HUES6 (cell line): Measurements from ENCODE around the gene SIGMAR1.

Experiments
- H3K27ac ChIP-seq: 2 replicates; pipeline ENCODE4 v1.7.0; 2013; ENCODE audit warnings: low read depth, mild to moderate bottlenecking, low read length, inconsistent platforms
- H3K27me3 ChIP-seq: 2 replicates; pipeline ENCODE4 v1.6.1; 2013; ENCODE audit warnings: low read length; ENCODE audit not compliant: control insufficient read depth, insufficient read depth
- H3K36me3 ChIP-seq: 2 replicates; pipeline ENCODE4 v1.6.1; 2013; ENCODE audit warnings: low read length; ENCODE audit not compliant: control insufficient read depth, insufficient read depth
- H3K4me1 ChIP-seq: 2 replicates; pipeline ENCODE4 v1.6.1; 2013; ENCODE audit warnings: low read length; ENCODE audit not compliant: control insufficient read depth, insufficient read depth
- H3K4me3 ChIP-seq: 2 replicates; pipeline ENCODE4 v1.5.1; 2013; ENCODE audit warnings: low read depth, low read length
- H3K9ac ChIP-seq: one replicate; pipeline ENCODE4 v1.6.1; 2013; ENCODE audit warnings: mild to moderate bottlenecking, low read length
- H3K9me3 ChIP-seq: 2 replicates; pipeline ENCODE4 v1.6.1; 2013; ENCODE audit warnings: low read depth, low read length; ENCODE audit not compliant: control insufficient read depth, insufficient read depth

SIGMAR1 gene

GRCh38 chr9:34594177-34594576 is 43.4 kb downstream of the SIGMAR1 start:
- H3K27me3 ChIP-seq, result peaks cover 50% of the 10 kb centered on the region
- H3K27ac ChIP-seq, result no peak overlapping the region
- no peak overlapping the region for H3K4me3 ChIP-seq
- no peak overlapping the region for H3K9ac ChIP-seq
- no peaks in the 10 kb centered on the region for H3K9me3 ChIP-seq
- peaks cover 26% of the 10 kb centered on the region for H3K4me1 ChIP-seq
- H3K36me3 ChIP-seq, result no peaks in the 10 kb centered on the region

- H3K36me3 ChIP-seq, result no peaks in the 10 kb centered on the region
- no peak overlapping the region for H3K9ac ChIP-seq
- H3K27ac ChIP-seq, result no peak overlapping the region
- H3K4me1 ChIP-seq, result peaks cover 35% of the 10 kb centered on the region
- H3K4me3 ChIP-seq, result peak overlapping the region; percentile 38; the same call in 1 of the 2 replicates
- peaks cover 61% of the 10 kb centered on the region for H3K27me3 ChIP-seq
- no peaks in the 10 kb centered on the region for H3K9me3 ChIP-seq
Measured at GRCh38 chr9:34592895-34593601, 44.5 kb downstream of the SIGMAR1 start.

GRCh38 chr9:34591917-34592866 is 45.4 kb downstream of the SIGMAR1 start:
- Histone ChIP-seq H3K27me3 (peaks cover 70% of the 10 kb centered on the region), H3K9ac (no peak overlapping the region), H3K4me1 (peaks cover 36% of the 10 kb centered on the region), H3K9me3 (no peaks in the 10 kb centered on the region), H3K36me3 (no peaks in the 10 kb centered on the region), H3K4me3 (peak overlapping the region; percentile 38; the same call in 1 of the 2 replicates), H3K27ac (no peak overlapping the region)

- H3K27ac ChIP-seq, result no peak overlapping the region
- peaks cover 78% of the 10 kb centered on the region for H3K27me3 ChIP-seq
- H3K9ac ChIP-seq, result no peak overlapping the region
- peak overlapping the region; percentile 78 for H3K4me3 ChIP-seq
- H3K9me3 ChIP-seq, result no peaks in the 10 kb centered on the region
- H3K4me1 ChIP-seq, result peaks cover 43% of the 10 kb centered on the region
- H3K36me3 ChIP-seq, result no peaks in the 10 kb centered on the region
Measured at GRCh38 chr9:34591248-34591916, 46.2 kb downstream of the SIGMAR1 start.

GRCh38 chr9:34590381-34591247 is 47.0 kb downstream of the SIGMAR1 start:
- Histone ChIP-seq H3K9me3 (no peaks in the 10 kb centered on the region), H3K9ac (peak overlapping the region; percentile 9), H3K36me3 (no peaks in the 10 kb centered on the region), H3K27me3 (peaks cover 85% of the 10 kb centered on the region), H3K4me3 (peak overlapping the region; percentile 78), H3K27ac (no peak overlapping the region), H3K4me1 (peaks cover 51% of the 10 kb centered on the region)

GRCh38 chr9:34589636-34590380 is 47.8 kb downstream of the SIGMAR1 start, which contains the start of gene CNTFR:
TSS of gene CNTFR (minus strand) at chr9:34589724. CDS start at chr9:34568981, 20,743 bp downstream.
- peak within 1 kb of the TSS; percentile 68 for H3K9ac ChIP-seq
- peaks cover 59% of the 10 kb centered on the region for H3K4me1 ChIP-seq
- peaks cover 93% of the 10 kb centered on the region for H3K27me3 ChIP-seq
- no peaks in the 10 kb centered on the region for H3K36me3 ChIP-seq
- no peaks in the 10 kb centered on the region for H3K9me3 ChIP-seq
- H3K27ac ChIP-seq, result no peak within 1 kb of the TSS
- peak within 1 kb of the TSS; percentile 78 for H3K4me3 ChIP-seq

- no peak overlapping the region for H3K27ac ChIP-seq
- H3K4me3 ChIP-seq, result peak overlapping the region; percentile 78
- H3K4me1 ChIP-seq, result peaks cover 59% of the 10 kb centered on the region
- H3K9ac ChIP-seq, result peak overlapping the region; percentile 36
- no peaks in the 10 kb centered on the region for H3K36me3 ChIP-seq
- H3K9me3 ChIP-seq, result no peaks in the 10 kb centered on the region
- peaks cover 98% of the 10 kb centered on the region for H3K27me3 ChIP-seq
Measured at GRCh38 chr9:34588671-34589635, 48.6 kb downstream of the SIGMAR1 start.

- peaks cover 50% of the 10 kb centered on the region for H3K4me1 ChIP-seq
- peaks cover 98% of the 10 kb centered on the region for H3K27me3 ChIP-seq
Measured at GRCh38 chr9:34587271-34587670, 50.3 kb downstream of the SIGMAR1 start.

More at GRCh38 chr9:34587271-34587670, 50.3 kb downstream of the SIGMAR1 start:
- Histone ChIP-seq H3K9ac (no peak overlapping the region), H3K27ac (no peak overlapping the region), H3K4me3 (no peak overlapping the region), H3K9me3 (no peaks in the 10 kb centered on the region), H3K36me3 (no peaks in the 10 kb centered on the region)
